NCI-H2196 treated with DMSO at 0.1 percent for 48 hours (cell line): Measurements from ENCODE around the gene ZIC1.

ENCODE experiments used
- DNase-seq: peaks from one replicate; lab custom pipeline; 2025; ENCODE audit not compliant: unreplicated experiment; lab: John Stamatoyannopoulos, UW

ZIC1 gene

DNA sequence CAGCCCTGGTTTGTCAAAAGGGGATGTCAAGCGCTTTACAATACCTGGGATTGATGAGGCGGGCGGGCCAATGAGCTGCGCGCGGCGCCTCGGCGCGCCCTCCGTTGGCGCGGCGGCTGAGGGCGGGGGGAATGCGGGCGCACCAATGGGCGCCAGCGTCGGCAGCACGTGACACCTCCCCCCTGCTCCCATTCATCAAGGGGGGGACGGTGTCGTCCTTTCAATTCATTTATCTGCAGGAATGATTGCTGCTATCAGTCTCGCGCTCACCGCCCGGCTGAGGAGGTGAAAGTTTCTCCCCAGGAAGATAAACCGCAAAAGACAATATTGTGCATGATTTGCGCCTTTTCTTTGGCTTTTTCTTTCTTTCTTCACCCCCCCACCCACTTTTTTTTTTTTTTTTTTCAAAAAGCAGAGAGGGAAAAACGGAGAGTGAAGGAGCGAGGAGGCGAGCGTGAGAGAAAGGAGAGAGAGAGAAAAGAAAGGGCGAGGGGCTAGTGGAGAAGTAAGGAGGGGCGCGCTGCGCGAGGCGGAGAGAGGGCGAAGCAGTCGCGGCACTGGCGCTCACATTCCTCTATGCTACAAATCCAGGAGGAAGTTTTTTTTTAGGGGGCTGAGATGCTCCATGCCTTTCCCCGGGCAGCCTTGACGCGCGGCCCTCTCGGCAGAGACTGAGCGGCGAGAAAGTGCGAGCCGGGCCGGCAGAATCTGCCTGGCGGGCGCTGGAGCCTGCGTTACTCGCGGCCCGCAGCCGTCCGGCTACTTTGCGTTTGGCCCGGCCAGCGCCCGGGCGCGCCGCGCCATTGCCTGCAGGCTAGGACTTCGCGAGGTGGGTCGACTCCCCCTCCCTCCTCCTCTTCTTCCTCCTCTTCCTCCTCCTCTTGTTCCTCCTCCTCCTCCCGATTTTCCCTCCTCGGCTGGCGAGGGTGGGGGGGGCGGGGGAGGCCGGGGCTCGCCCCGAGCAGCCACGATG, at the start of gene ZIC1:
ZIC1 (plus strand) TSS at position 223 of the 973 bp plus-strand sequence; CDS start at position 971, 748 bp downstream.
- DNase-seq, result no peak

DNA sequence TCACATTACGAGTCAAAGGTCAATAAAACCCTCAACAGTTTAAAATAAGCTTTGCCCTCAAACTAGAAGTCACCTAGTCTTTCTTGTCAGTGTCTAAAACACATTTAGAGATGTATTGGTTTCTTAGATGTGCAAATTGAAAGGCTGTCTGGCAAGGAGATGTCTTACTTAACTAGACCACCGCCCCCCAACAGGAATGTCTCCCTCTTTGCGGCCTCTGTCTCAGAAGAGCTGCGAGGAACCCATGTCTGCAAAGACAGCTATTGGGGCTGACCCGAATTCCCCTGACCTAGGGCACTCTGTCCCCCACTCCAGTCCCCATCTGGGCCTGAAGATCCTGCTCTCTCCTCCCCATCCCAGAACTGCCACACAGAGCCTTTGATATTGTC, 49.1 kb upstream of the ZIC1 start:
- no peak for DNase-seq

DNA sequence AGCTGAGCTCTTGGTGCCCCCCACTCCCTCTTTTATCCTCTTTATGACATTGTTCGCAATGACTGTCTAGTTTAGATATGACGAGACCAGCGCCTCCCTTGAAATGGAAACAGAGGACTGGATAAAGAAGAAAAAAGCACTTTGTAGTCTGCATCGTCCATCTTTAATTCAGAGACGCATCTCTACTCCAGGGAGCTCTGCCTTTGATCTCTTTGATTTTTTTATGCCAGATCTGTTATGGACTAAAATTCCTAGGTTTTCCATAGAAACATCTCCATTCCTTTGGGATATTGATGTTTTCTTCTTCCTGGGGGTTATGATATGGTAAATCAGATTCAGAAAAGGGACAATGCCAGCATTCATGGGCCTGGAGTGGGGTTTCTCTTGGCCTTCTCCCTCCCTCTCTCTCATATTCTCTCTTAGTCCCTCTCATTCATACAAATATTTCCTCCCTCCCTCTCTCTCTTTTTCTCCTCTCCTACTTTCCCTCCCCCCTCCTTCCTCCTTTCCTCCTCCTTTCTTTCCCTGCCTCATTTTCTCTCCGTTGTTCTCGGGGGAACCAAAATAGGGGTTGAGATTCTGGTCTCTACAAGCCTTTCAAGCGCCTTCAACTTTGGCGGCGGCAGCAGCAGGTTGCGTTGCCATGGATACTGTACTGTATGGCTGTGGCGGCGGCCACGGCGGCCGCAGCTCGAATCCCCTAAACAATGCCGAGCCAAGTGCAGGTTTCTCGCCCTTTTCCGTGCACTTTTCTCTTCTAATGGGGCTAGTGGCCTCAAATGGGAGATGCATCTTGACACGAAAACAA, 48.3 kb upstream of the ZIC1 start:
- no peak for DNase-seq

- no peak for DNase-seq
These were observed 47.4 kb upstream of the ZIC1 start for GRCh38 chr3:147361454-147362420.

- DNase-seq, result no peak
These were observed 44.4 kb upstream of the ZIC1 start for GRCh38 chr3:147364771-147365170.

DNA sequence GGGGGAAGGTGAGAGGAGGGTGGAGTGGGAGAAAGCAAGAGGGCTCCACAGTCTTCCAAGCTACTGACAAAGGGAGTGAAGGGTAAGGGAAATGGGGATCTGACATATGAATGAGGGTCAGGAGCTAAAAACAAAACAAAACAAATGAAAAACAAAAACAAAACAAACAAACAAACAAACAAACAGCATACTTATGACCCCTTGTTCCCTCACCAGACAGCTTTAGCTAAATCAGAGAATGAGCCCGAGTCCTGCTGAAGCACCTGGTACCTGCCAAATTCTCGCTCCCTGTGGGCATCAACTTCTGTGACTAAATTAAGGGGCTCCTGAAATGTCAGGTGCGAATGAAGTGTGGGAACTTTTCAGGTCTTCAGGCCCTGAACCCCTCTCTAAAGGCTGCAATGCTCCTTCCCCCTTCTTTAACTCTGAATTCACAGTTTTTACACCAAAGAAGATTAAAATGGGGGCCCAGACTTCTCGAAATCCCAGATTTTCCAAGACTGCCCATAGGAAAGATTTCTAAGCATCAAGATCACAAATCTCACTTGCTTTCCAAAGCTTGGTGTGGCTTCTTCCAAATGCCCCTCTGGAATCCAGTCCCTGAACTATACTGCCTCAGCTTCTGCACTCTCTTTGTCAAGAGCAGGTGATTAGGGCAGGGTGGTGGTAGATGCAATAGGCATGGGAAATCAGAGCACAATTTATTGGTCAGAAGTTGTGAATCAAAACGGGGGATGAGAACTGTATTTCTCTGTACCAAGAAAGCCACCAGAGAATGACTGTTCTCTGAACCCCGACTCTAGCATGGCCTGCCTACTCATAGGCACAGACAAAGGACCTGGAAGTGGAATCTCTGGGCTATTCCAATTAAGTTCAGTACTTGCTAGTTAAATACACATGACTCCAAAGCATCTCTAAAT, 43.7 kb upstream of the ZIC1 start:
- no peak for DNase-seq

DNA sequence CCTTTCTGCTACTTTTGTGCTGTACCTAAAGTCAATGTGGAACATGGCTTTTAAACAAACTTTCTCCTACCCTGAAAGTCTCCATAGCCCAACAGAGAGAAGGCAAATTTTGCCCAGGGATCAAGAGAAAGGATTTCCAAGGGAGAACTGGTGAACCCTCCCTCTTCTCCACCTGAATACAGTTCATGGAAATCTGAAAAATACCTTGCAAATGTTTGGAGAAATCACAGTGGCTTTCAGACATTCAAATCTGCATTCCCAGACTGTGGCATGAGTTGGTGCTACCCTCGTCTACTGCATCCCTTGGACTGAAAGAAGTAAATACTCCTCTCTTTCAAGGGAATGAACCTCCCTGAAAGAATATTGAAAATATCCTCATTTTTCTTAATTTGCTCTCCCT, 41.5 kb upstream of the ZIC1 start:
- no peak for DNase-seq

GRCh38 chr3:147368151-147368550, 41.0 kb upstream of the ZIC1 start:
- DNase-seq, result no peak

- DNase-seq, result no peak
These were observed 40.5 kb upstream of the ZIC1 start for GRCh38 chr3:147368561-147369221.

- DNase-seq, result no peak
These were observed 39.9 kb upstream of the ZIC1 start for GRCh38 chr3:147369231-147369630.

GRCh38 chr3:147369661-147370123, 39.5 kb upstream of the ZIC1 start:
- no peak for DNase-seq

DNA sequence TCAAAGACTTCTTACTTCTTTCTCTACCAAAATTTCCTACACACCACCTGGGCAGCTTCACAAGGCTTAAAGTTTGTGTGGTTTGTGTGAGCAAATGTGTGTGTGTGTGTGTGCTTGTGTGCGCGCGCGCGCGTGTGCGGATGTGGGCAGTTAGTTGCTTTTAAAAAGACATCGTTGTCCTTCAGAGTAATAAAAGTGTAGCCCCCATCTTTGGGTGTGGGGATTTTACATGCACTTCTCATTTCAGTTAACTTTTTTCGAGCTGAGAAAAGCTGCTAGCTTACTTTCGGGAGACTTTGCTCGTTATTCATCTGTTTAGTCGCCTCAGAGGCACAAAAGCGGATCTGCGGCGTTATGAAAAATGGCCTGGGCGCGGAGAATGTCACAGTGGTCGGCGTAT, 38.8 kb upstream of the ZIC1 start:
- DNase-seq, result no peak

GRCh38 chr3:147371140-147371539, 38.0 kb upstream of the ZIC1 start:
- no peak for DNase-seq

- no peak for DNase-seq
These were observed 37.3 kb upstream of the ZIC1 start for GRCh38 chr3:147371771-147372340.

DNA sequence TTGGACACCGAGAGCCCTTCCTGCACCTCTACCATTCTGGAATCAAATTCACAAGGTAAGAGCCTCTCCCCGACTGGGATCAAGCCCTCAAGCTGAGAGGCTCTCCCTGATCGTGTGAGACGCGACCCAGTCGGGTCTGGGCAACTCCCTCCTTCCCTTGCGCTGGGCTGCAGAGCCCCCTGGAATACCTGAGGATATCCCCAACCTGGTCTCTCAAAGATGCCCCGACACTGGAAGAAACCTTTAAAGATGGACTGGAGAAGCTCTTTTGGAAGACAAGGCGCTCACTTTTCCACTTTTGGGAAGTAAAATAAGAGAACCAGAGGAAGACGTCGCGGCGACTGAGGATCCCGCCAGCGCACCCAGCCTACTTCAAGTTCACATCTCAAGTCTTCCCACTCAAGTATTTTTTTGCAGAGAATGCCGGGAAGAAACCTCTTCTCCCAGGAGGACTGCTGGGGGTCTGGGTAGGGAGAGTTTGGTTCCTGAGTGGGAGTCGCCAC, 36.6 kb upstream of the ZIC1 start:
- no peak for DNase-seq

- DNase-seq, result no peak
These were observed 35.9 kb upstream of the ZIC1 start for GRCh38 chr3:147373301-147373700.

GRCh38 chr3:147377412-147378367, 31.5 kb upstream of the ZIC1 start:
- DNase-seq, result no peak
